ENCODE measurements around the gene PLXNC1. TPM values are rescaled to one million over a fixed set of nuclear protein-coding genes. Genes with fewer than 3 reads are reported as not detected.
A peak's percentile ranks its signal among the peaks of the same experiment; 100 is the strongest.

PLXNC1 gene
- total RNA-seq, 2 donors from 2014 or later, result 11.3 to 14.1 TPM

GRCh38 chr12:94152292-94153078 lies 4.1 kb downstream of the PLXNC1 start:
- Mint-ChIP-seq H3K27ac (no peak overlapping the region), H3K36me3 (ENCODE audit: insufficient read depth in 2 of 2) (peaks cover 2 to 3% of the 10 kb centered on the region in 2 donors), H3K27me3 (ENCODE audit: low read depth) (peaks cover 11% of the 10 kb centered on the region), H3K4me1 (ENCODE audit: low read depth) (peaks cover 33% of the 10 kb centered on the region), H3K4me3 (no peak overlapping the region), H3K9me3 (no peaks in the 10 kb centered on the region)
- DNase-seq, result no peak
- ATAC-seq (replicated peaks in 1 of 2), result no peak

- ATAC-seq (replicated peaks in 1 of 2), result no peak
- Mint-ChIP-seq H3K36me3 (ENCODE audit: insufficient read depth in 2 of 2) (no peaks in the 10 kb centered on the region), H3K27ac (no peak overlapping the region), H3K4me3 (no peak overlapping the region), H3K4me1 (ENCODE audit: low read depth) (peaks cover 32% of the 10 kb centered on the region), H3K27me3 (ENCODE audit: low read depth) (peaks cover 8% of the 10 kb centered on the region), H3K9me3 (peaks cover 2 to 3% of the 10 kb centered on the region in 2 donors)
- no peak for DNase-seq
These were observed 8.8 kb downstream of the PLXNC1 start for GRCh38 chr12:94157181-94157580.

- H3K9me3 Mint-ChIP-seq, result peaks cover 4 to 6% of the 10 kb centered on the region in 2 donors
- peaks cover 27% of the 10 kb centered on the region for H3K4me1 Mint-ChIP-seq (ENCODE audit: low read depth)
- no peak for DNase-seq
- H3K27ac Mint-ChIP-seq, result no peak overlapping the region
- ATAC-seq (replicated peaks in 1 of 2), result peak in 1 of 2 donors; percentile 44
- H3K27me3 Mint-ChIP-seq (ENCODE audit: low read depth), result peaks cover under 1% of the 10 kb centered on the region
- peaks cover 0 to 4% of the 10 kb centered on the region in 2 donors for H3K36me3 Mint-ChIP-seq (ENCODE audit: insufficient read depth in 2 of 2)
- peak overlapping the region in 1 of 2 donors; percentile 4 for H3K4me3 Mint-ChIP-seq
These were observed 9.6 kb downstream of the PLXNC1 start for GRCh38 chr12:94157981-94158411.

GRCh38 chr12:94158666-94159065 lies 10.3 kb downstream of the PLXNC1 start:
- H3K27me3 Mint-ChIP-seq (ENCODE audit: low read depth), result no peaks in the 10 kb centered on the region
- peaks cover 4 to 6% of the 10 kb centered on the region in 2 donors for H3K9me3 Mint-ChIP-seq

GRCh38 chr12:94162108-94162507 lies 13.7 kb downstream of the PLXNC1 start:
- Mint-ChIP-seq H3K36me3 (ENCODE audit: insufficient read depth in 2 of 2) (peaks cover 0 to 4% of the 10 kb centered on the region in 2 donors), H3K9me3 (peaks cover 4 to 6% of the 10 kb centered on the region in 2 donors), H3K4me3 (no peak overlapping the region), H3K27me3 (ENCODE audit: low read depth) (no peaks in the 10 kb centered on the region), H3K4me1 (ENCODE audit: low read depth) (peaks cover 36% of the 10 kb centered on the region), H3K27ac (no peak overlapping the region)
- no peak for DNase-seq
- no peak for ATAC-seq (replicated peaks in 1 of 2)

More at GRCh38 chr12:94158666-94159065, 10.3 kb downstream of the PLXNC1 start:
- Mint-ChIP-seq H3K27ac (no peak overlapping the region), H3K4me1 (ENCODE audit: low read depth) (peaks cover 20% of the 10 kb centered on the region), H3K36me3 (ENCODE audit: insufficient read depth in 2 of 2) (peaks cover 0 to 4% of the 10 kb centered on the region in 2 donors), H3K4me3 (no peak overlapping the region)
- no peak for DNase-seq
- no peak for ATAC-seq (replicated peaks in 1 of 2)

- H3K27me3 Mint-ChIP-seq (ENCODE audit: low read depth), result peaks cover 7% of the 10 kb centered on the region
- peaks cover 0 to 4% of the 10 kb centered on the region in 2 donors for H3K36me3 Mint-ChIP-seq (ENCODE audit: insufficient read depth in 2 of 2)
- peaks cover 32% of the 10 kb centered on the region for H3K4me1 Mint-ChIP-seq (ENCODE audit: low read depth)
- ATAC-seq (replicated peaks in 1 of 2), result no peak
- DNase-seq, result no peak
- H3K4me3 Mint-ChIP-seq, result no peak overlapping the region
- peaks cover 4 to 6% of the 10 kb centered on the region in 2 donors for H3K9me3 Mint-ChIP-seq
- no peak overlapping the region for H3K27ac Mint-ChIP-seq
These were observed 15.5 kb downstream of the PLXNC1 start for GRCh38 chr12:94163850-94164249.

GRCh38 chr12:94165138-94165537 lies 16.8 kb downstream of the PLXNC1 start:
- Mint-ChIP-seq H3K9me3 (peaks cover 4 to 6% of the 10 kb centered on the region in 2 donors), H3K27me3 (ENCODE audit: low read depth) (peaks cover 7% of the 10 kb centered on the region), H3K4me3 (no peak overlapping the region), H3K36me3 (ENCODE audit: insufficient read depth in 2 of 2) (peaks cover 0 to 5% of the 10 kb centered on the region in 2 donors), H3K27ac (no peak overlapping the region), H3K4me1 (ENCODE audit: low read depth) (peaks cover 44% of the 10 kb centered on the region)
- DNase-seq (no peak), ATAC-seq (replicated peaks in 1 of 2) (no peak)

- H3K27ac Mint-ChIP-seq, result no peak overlapping the region
- ATAC-seq (replicated peaks in 1 of 2) (peak; percentile 41 to 47), DNase-seq (no peak)
- peaks cover 51% of the 10 kb centered on the region for H3K4me1 Mint-ChIP-seq (ENCODE audit: low read depth)
- H3K27me3 Mint-ChIP-seq (ENCODE audit: low read depth), result peaks cover 7% of the 10 kb centered on the region
- H3K9me3 Mint-ChIP-seq, result peaks cover 4 to 6% of the 10 kb centered on the region in 2 donors
- no peak overlapping the region for H3K4me3 Mint-ChIP-seq
- peaks cover 3 to 10% of the 10 kb centered on the region in 2 donors for H3K36me3 Mint-ChIP-seq (ENCODE audit: insufficient read depth in 2 of 2)
These were observed 17.4 kb downstream of the PLXNC1 start for GRCh38 chr12:94165670-94166364.

GRCh38 chr12:94167071-94167755 lies 18.8 kb downstream of the PLXNC1 start:
- Mint-ChIP-seq H3K36me3 (ENCODE audit: insufficient read depth in 2 of 2) (peaks cover 3 to 10% of the 10 kb centered on the region in 2 donors), H3K4me1 (ENCODE audit: low read depth) (peaks cover 65% of the 10 kb centered on the region), H3K27ac (no peak overlapping the region), H3K9me3 (peaks cover 1 to 3% of the 10 kb centered on the region in 2 donors), H3K4me3 (no peak overlapping the region), H3K27me3 (ENCODE audit: low read depth) (peaks cover 7% of the 10 kb centered on the region)
- no peak for ATAC-seq (replicated peaks in 1 of 2)
- DNase-seq, result no peak

- Mint-ChIP-seq H3K9me3 (no peaks in the 10 kb centered on the region), H3K36me3 (ENCODE audit: insufficient read depth in 2 of 2) (peaks cover 3 to 6% of the 10 kb centered on the region in 2 donors), H3K27me3 (ENCODE audit: low read depth) (peaks cover 7% of the 10 kb centered on the region), H3K4me3 (no peak overlapping the region), H3K4me1 (ENCODE audit: low read depth) (peaks cover 72% of the 10 kb centered on the region), H3K27ac (no peak overlapping the region)
- DNase-seq (no peak), ATAC-seq (replicated peaks in 1 of 2) (no peak)
These were observed 19.5 kb downstream of the PLXNC1 start for GRCh38 chr12:94167756-94168416.

GRCh38 chr12:94169495-94169894 lies 21.1 kb downstream of the PLXNC1 start:
- peaks cover 7% of the 10 kb centered on the region for H3K27me3 Mint-ChIP-seq (ENCODE audit: low read depth)
- no peaks in the 10 kb centered on the region for H3K9me3 Mint-ChIP-seq
- H3K27ac Mint-ChIP-seq, result no peak overlapping the region
- peaks cover 84% of the 10 kb centered on the region for H3K4me1 Mint-ChIP-seq (ENCODE audit: low read depth)
- peaks cover 3 to 6% of the 10 kb centered on the region in 2 donors for H3K36me3 Mint-ChIP-seq (ENCODE audit: insufficient read depth in 2 of 2)
- peak overlapping the region in 1 of 2 donors; percentile 41 for H3K4me3 Mint-ChIP-seq
- DNase-seq (peak in 1 of 2 donors; percentile 43), ATAC-seq (replicated peaks in 1 of 2) (peak; percentile 47 to 66)

GRCh38 chr12:94169966-94170689 lies 21.8 kb downstream of the PLXNC1 start:
- DNase-seq (no peak), ATAC-seq (replicated peaks in 1 of 2) (no peak)
- no peak overlapping the region for H3K27ac Mint-ChIP-seq
- H3K4me3 Mint-ChIP-seq, result peak overlapping the region; percentile 15 to 64
- no peaks in the 10 kb centered on the region for H3K9me3 Mint-ChIP-seq
- peaks cover 7% of the 10 kb centered on the region for H3K27me3 Mint-ChIP-seq (ENCODE audit: low read depth)
- peaks cover 3 to 6% of the 10 kb centered on the region in 2 donors for H3K36me3 Mint-ChIP-seq (ENCODE audit: insufficient read depth in 2 of 2)
- peaks cover 84% of the 10 kb centered on the region for H3K4me1 Mint-ChIP-seq (ENCODE audit: low read depth)
